ENCODE measurements around the gene FBXO36. TPM values are rescaled to one million over a fixed set of nuclear protein-coding genes. Genes with fewer than 3 reads are reported as not detected.
"Not testable (repeated sequence)": the region's sequence is repeated elsewhere in the genome, so short reads cannot be mapped to it uniquely, and the experiment has no call there.

FBXO36 gene
- total RNA-seq, 2 experiments from 2014 or later = 1.6 to 2.0 TPM

- Mint-ChIP-seq H3K36me3 (ENCODE audit: low read depth) (no peaks in the 10 kb centered on the region), H3K27ac (no peak overlapping the region), H3K27me3 (no peaks in the 10 kb centered on the region), H3K9me3 (no peaks in the 10 kb centered on the region), H3K4me3 (no peak overlapping the region), H3K4me1 (ENCODE audit: low read depth) (no peaks in the 10 kb centered on the region)
- intact Hi-C loops (cut with micrococcal nuclease) = no loop called here
- no peak for ATAC-seq
- POLR2A ChIA-PET = no interaction called here
- CTCF ChIA-PET = no interaction called here
- no peak for TF ChIP-seq CTCF (IDR thresholded peaks at IDR 0.05)
- DNase-seq = no peak
Measured at GRCh38 chr2:229955663-229956062, 33.4 kb downstream of the FBXO36 start.

- POLR2A ChIA-PET = no interaction called here
- CTCF ChIA-PET = no interaction called here
- no peak for DNase-seq
Measured at GRCh38 chr2:229956491-229956890, 34.2 kb downstream of the FBXO36 start.

GRCh38 chr2:229963596-229963995 lies 41.3 kb downstream of the FBXO36 start:
- H3K36me3 Mint-ChIP-seq (ENCODE audit: low read depth); H3K4me1 Mint-ChIP-seq (ENCODE audit: low read depth); CTCF ChIA-PET; intact Hi-C loops (cut with micrococcal nuclease); H3K9me3 Mint-ChIP-seq; POLR2A ChIA-PET; H3K4me3 Mint-ChIP-seq; H3K27me3 Mint-ChIP-seq; ATAC-seq; DNase-seq; H3K27ac Mint-ChIP-seq: not testable (repeated sequence)

More at GRCh38 chr2:229956491-229956890, 34.2 kb downstream of the FBXO36 start:
- no peaks in the 10 kb centered on the region for H3K27me3 Mint-ChIP-seq
- no peaks in the 10 kb centered on the region for H3K4me1 Mint-ChIP-seq (ENCODE audit: low read depth)
- intact Hi-C loops (cut with micrococcal nuclease) = no loop called here
- H3K27ac Mint-ChIP-seq = no peak overlapping the region
- no peaks in the 10 kb centered on the region for H3K9me3 Mint-ChIP-seq
- ATAC-seq = no peak
- TF ChIP-seq CTCF (IDR thresholded peaks at IDR 0.05) = no peak
- H3K4me3 Mint-ChIP-seq = no peak overlapping the region
- no peaks in the 10 kb centered on the region for H3K36me3 Mint-ChIP-seq (ENCODE audit: low read depth)

- H3K27ac Mint-ChIP-seq = no peak overlapping the region
- no peaks in the 10 kb centered on the region for H3K9me3 Mint-ChIP-seq
- H3K4me3 Mint-ChIP-seq = no peak overlapping the region
- ChIA-PET CTCF (no interaction called here), POLR2A (no interaction called here)
- DNase-seq = no peak
- H3K27me3 Mint-ChIP-seq = no peaks in the 10 kb centered on the region
- H3K36me3 Mint-ChIP-seq (ENCODE audit: low read depth) = no peaks in the 10 kb centered on the region
- no peak for TF ChIP-seq CTCF (IDR thresholded peaks at IDR 0.05)
- no peak for ATAC-seq
- intact Hi-C loops (cut with micrococcal nuclease) = no loop called here
- no peaks in the 10 kb centered on the region for H3K4me1 Mint-ChIP-seq (ENCODE audit: low read depth)
Measured at GRCh38 chr2:229969921-229970320, 47.6 kb downstream of the FBXO36 start.

GRCh38 chr2:229970406-229970805 lies 48.1 kb downstream of the FBXO36 start:
- intact Hi-C loops (cut with micrococcal nuclease) = no loop called here
- POLR2A ChIA-PET = interaction anchor here (0.7 kb wide), 1 partner anchor 90 kb away, joined by 3 read pairs; no protein-coding TSS in a partner anchor

More at GRCh38 chr2:229970406-229970805, 48.1 kb downstream of the FBXO36 start:
- H3K4me1 Mint-ChIP-seq (ENCODE audit: low read depth) = no peaks in the 10 kb centered on the region
- no peaks in the 10 kb centered on the region for H3K9me3 Mint-ChIP-seq
- TF ChIP-seq CTCF (IDR thresholded peaks at IDR 0.05) = no peak
- H3K36me3 Mint-ChIP-seq (ENCODE audit: low read depth) = no peaks in the 10 kb centered on the region
- DNase-seq (no peak), ATAC-seq (no peak)
- H3K4me3 Mint-ChIP-seq = no peak overlapping the region
- CTCF ChIA-PET = interaction anchor here (1.6 kb wide), 1 partner anchor 97 kb away, joined by 4 read pairs; no protein-coding TSS in a partner anchor
- no peaks in the 10 kb centered on the region for H3K27me3 Mint-ChIP-seq
- H3K27ac Mint-ChIP-seq = no peak overlapping the region

Measured in activated CD8-positive, alpha-beta T cell treated with anti-CD3 and anti-CD28 coated beads for 36 hours (primary cell).